HepG2 (cell line): Measurements from ENCODE around the gene WNK1. TPM values are rescaled to one million over a fixed set of nuclear protein-coding genes. Genes with fewer than 3 reads are reported as not detected.

ENCODE experiments used
- CENPX ChIP-seq: sonication (generic); formaldehyde crosslinking; IDR thresholded peaks from 2 replicates; pipeline ENCODE4 v1.9.0; 2021; ENCODE audit warnings: mild to moderate bottlenecking, missing genetic modification reagents, moderate library complexity
- DNMT3B ChIP-seq: conservative IDR thresholded peaks from 2 replicates; pipeline ENCODE4 v1.6.1; 2016; ENCODE audit warnings: missing biosample characterization, control low read depth
- HOXD1 ChIP-seq: sonication (generic); formaldehyde crosslinking; IDR thresholded peaks from 2 replicates; pipeline ENCODE4 v1.5.0; 2020; ENCODE audit warnings: missing genetic modification reagents
- IRX3 ChIP-seq: sonication (generic); formaldehyde crosslinking; IDR thresholded peaks from 2 replicates; pipeline ENCODE4 v1.8.1; 2023; ENCODE audit warnings: mild to moderate bottlenecking, low read depth, missing genetic modification reagents, borderline replicate concordance
- JDP2 ChIP-seq: sonication (generic); formaldehyde crosslinking; IDR thresholded peaks from 2 replicates; pipeline ENCODE4 v1.8.1; 2022; ENCODE audit warnings: missing genetic modification reagents, borderline replicate concordance
- NBN ChIP-seq: fragments of 450-650 bp; conservative IDR thresholded peaks from 2 replicates; pipeline ENCODE4 v1.6.1; 2017
- POLR2AphosphoS5 ChIP-seq: IDR thresholded peaks from 2 replicates; pipeline ENCODE4 v1.6.1; 2012; ENCODE audit warnings: low read depth, low read length
- TRIM24 ChIP-seq: sonication (generic); formaldehyde crosslinking; IDR thresholded peaks from 2 replicates; pipeline ENCODE4 v1.8.0; 2022; ENCODE audit warnings: mild to moderate bottlenecking, missing genetic modification reagents
- ZFP82 ChIP-seq: sonication (generic); formaldehyde crosslinking; IDR thresholded peaks from 2 replicates; pipeline ENCODE4 v1.5.1; 2020; ENCODE audit warnings: mild to moderate bottlenecking, missing genetic modification reagents, borderline replicate concordance
- ZNF3 ChIP-seq: IDR thresholded peaks from 2 replicates; pipeline ENCODE4 v1.7.0; 2017; ENCODE audit warnings: inconsistent platforms
- ZNF367 ChIP-seq: sonication (generic); formaldehyde crosslinking; IDR thresholded peaks from 2 replicates; pipeline ENCODE4 v1.4.0; 2020; ENCODE audit warnings: missing genetic modification reagents, borderline replicate concordance
- ZNF878 ChIP-seq: sonication (generic); formaldehyde crosslinking; IDR thresholded peaks from 2 replicates; pipeline ENCODE4 v1.8.1; 2023; ENCODE audit warnings: mild to moderate bottlenecking, missing genetic modification reagents, moderate library complexity
- polyA plus RNA-seq, 8 experiments: library from polyadenylated mRNA; depleted of rRNA in 3 of 8; stranded (reverse) in 7 of 8; unstranded in 1 of 8; fragments of >200 nt; fragmentation: Illumina TruSeq in 4 of 8; extraction: Trizol in 4 of 8; gene quantifications; 2 replicates each; pipeline versions ENCODE4 v1.2.1 to v1.2.3, GENCODE V29; 2011 to 2016; ENCODE audit warnings: low read depth in 4 of 8, missing spikeins in 1 of 8, mixed read lengths in 1 of 8; ENCODE audit not compliant: insufficient read depth in 1 of 8
- total RNA-seq, 5 experiments: library from RNA; depleted of rRNA; stranded (reverse); fragments of >200 nt; fragmentation: Illumina TruSeq; extraction: Trizol; gene quantifications; 2 replicates each; pipeline ENCODE4 v1.2.3, GENCODE V29; 2016; ENCODE audit warnings: low read depth in 1 of 5
- TF ChIP-seq, protein P1 (sequence below): sonication (generic); formaldehyde crosslinking; IDR thresholded peaks from 2 replicates; pipeline ENCODE4 v1.8.0; 2022; ENCODE audit warnings: mild to moderate bottlenecking, missing genetic modification reagents, borderline replicate concordance
- TF ChIP-seq, protein P2 (sequence below): sonication (generic); formaldehyde crosslinking; IDR thresholded peaks from 2 replicates; pipeline ENCODE4 v1.5.1; 2020; ENCODE audit warnings: missing genetic modification reagents, mild to moderate bottlenecking, borderline replicate concordance
- TF ChIP-seq, protein P3 (sequence below): sonication (generic); formaldehyde crosslinking; IDR thresholded peaks from 2 replicates; pipeline ENCODE4 v1.4.0; 2020; ENCODE audit warnings: missing genetic modification reagents, borderline replicate concordance

WNK1 gene
- total and polyA plus RNA-seq, 2 of the 13 experiments (the other 11 are each of a cell fraction or from before 2014, with no cell fraction given) = 31.1 to 54.8 TPM

DNA sequence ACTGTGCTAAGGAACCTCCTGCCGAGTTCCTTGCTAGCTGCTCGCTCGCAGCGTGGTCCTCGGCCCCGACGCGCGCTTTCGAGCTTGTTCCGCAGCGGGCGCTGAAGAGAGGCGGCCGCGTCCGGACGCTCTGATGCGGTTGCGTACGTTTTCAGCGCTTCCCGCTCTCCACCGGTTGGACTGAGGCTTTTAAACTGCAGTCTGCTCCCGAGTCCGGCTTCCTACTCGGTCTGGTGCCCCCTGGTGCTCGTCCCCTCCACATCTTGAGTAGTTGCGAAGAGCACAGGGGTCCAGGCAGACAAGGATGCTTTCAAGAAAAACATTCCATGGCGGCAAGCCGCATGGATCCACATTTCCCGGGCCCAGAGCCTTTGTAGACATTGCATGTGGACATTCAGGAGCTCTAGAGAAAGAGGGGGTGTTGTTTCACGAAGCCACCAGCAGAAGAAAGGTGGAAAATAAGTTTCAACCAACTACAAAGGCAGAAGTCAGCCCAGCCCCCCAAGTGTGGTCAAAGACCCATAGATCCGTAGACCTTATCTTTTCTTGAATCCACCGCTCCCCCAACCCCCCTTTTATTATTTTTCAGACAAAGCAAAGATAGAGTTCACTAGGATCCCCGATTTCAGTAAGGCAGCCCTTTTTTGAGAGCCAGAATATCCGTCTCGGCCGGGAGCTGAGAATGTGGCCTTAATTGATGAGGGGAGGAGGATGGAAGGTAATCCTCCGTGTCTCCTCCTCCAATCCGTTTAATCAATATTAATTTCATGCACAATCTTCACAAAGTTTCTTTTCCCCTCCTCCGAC, 984 bp upstream of the WNK1 start (continued):
- TF ChIP-seq, protein P1, sequence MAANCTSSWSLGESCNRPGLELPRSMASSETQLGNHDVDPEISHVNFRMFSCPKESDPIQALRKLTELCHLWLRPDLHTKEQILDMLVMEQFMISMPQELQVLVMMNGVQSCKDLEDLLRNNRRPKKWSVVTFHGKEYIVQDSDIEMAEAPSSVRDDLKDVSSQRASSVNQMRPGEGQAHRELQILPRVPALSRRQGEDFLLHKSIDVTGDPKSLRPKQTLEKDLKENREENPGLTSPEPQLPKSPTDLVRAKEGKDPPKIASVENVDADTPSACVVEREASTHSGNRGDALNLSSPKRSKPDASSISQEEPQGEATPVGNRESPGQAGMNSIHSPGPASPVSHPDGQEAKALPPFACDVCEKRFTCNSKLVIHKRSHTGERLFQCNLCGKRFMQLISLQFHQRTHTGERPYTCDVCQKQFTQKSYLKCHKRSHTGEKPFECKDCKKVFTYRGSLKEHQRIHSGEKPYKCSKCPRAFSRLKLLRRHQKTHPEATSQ = no peak; the same call in 1 of the 2 replicates
- TF ChIP-seq, protein P2, sequence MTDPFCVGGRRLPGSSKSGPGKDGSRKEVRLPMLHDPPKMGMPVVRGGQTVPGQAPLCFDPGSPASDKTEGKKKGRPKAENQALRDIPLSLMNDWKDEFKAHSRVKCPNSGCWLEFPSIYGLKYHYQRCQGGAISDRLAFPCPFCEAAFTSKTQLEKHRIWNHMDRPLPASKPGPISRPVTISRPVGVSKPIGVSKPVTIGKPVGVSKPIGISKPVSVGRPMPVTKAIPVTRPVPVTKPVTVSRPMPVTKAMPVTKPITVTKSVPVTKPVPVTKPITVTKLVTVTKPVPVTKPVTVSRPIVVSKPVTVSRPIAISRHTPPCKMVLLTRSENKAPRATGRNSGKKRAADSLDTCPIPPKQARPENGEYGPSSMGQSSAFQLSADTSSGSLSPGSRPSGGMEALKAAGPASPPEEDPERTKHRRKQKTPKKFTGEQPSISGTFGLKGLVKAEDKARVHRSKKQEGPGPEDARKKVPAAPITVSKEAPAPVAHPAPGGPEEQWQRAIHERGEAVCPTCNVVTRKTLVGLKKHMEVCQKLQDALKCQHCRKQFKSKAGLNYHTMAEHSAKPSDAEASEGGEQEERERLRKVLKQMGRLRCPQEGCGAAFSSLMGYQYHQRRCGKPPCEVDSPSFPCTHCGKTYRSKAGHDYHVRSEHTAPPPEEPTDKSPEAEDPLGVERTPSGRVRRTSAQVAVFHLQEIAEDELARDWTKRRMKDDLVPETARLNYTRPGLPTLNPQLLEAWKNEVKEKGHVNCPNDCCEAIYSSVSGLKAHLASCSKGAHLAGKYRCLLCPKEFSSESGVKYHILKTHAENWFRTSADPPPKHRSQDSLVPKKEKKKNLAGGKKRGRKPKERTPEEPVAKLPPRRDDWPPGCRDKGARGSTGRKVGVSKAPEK (CRISPR knock-in tag) = peak; percentile 91; the same call in 1 of the 2 replicates
- TF ChIP-seq ZFP82 (CRISPR knock-in tag) (no peak; the same call in 1 of the 2 replicates), NBN (no peak), ZNF3 (CRISPR knock-in tag) (no peak; the same call in 1 of the 2 replicates), JDP2 (CRISPR knock-in tag) (no peak; the same call in 1 of the 2 replicates), ZNF878 (peak; percentile 79), DNMT3B (CRISPR knock-in tag) (no peak), CENPX (CRISPR knock-in tag) (no peak), ZNF367 (peak; percentile 95), POLR2AphosphoS5 (peak; percentile 54), IRX3 (CRISPR knock-in tag) (no peak), HOXD1 (CRISPR knock-in tag) (0 out of 2 replicates have a peak, but pooled peaks have one; percentile 35), TRIM24 (no peak)
- TF ChIP-seq, protein P3, sequence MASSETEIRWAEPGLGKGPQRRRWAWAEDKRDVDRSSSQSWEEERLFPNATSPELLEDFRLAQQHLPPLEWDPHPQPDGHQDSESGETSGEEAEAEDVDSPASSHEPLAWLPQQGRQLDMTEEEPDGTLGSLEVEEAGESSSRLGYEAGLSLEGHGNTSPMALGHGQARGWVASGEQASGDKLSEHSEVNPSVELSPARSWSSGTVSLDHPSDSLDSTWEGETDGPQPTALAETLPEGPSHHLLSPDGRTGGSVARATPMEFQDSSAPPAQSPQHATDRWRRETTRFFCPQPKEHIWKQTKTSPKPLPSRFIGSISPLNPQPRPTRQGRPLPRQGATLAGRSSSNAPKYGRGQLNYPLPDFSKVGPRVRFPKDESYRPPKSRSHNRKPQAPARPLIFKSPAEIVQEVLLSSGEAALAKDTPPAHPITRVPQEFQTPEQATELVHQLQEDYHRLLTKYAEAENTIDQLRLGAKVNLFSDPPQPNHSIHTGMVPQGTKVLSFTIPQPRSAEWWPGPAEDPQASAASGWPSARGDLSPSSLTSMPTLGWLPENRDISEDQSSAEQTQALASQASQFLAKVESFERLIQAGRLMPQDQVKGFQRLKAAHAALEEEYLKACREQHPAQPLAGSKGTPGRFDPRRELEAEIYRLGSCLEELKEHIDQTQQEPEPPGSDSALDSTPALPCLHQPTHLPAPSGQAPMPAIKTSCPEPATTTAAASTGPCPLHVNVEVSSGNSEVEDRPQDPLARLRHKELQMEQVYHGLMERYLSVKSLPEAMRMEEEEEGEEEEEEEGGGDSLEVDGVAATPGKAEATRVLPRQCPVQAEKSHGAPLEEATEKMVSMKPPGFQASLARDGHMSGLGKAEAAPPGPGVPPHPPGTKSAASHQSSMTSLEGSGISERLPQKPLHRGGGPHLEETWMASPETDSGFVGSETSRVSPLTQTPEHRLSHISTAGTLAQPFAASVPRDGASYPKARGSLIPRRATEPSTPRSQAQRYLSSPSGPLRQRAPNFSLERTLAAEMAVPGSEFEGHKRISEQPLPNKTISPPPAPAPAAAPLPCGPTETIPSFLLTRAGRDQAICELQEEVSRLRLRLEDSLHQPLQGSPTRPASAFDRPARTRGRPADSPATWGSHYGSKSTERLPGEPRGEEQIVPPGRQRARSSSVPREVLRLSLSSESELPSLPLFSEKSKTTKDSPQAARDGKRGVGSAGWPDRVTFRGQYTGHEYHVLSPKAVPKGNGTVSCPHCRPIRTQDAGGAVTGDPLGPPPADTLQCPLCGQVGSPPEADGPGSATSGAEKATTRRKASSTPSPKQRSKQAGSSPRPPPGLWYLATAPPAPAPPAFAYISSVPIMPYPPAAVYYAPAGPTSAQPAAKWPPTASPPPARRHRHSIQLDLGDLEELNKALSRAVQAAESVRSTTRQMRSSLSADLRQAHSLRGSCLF (CRISPR knock-in tag) = peak; percentile 84
